Measurements from ENCODE around the gene FARS2.

- TF ChIP-seq CTCF (IDR thresholded peaks at IDR 0.05) (no peak), POLR2A (IDR thresholded peaks at IDR 0.05) (no peak)
These were observed 451.3 kb downstream of the FARS2 start for GRCh38 chr6:5712349-5713215.
